Measurements from ENCODE around the gene SLX9.

DNA sequence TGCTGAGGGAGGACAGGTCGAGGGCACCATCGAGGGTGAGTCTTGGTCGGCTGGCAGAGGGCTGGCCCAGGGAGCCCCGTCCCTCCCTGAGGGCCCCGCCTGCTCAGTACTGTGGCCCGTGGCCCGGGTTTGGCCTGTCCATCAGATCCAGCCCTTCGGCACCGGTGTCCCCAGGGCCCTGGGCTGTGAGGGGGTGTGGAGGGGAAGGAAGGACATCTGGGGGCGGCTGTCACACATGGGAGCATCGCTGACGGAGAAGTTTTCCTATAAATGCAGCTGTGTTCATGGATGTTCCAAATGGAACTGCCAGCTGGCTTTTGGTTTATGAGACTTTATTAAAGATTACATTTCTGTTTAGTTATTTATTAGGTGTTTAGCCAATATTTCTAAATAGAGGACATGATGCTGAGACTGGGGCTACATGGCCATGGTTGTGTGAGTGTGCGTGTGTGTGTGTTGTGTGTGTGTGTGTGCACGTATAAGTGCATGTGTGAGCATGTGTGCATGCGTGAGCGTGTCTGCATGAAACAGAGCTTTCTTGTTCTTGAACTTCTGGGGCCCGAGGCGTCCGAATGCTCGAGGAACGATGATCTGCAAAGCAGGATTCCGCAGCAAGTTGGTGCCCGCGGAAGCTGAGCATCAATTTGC, 54.3 kb downstream of the SLX9 start:
- TF ChIP-seq, protein P1, sequence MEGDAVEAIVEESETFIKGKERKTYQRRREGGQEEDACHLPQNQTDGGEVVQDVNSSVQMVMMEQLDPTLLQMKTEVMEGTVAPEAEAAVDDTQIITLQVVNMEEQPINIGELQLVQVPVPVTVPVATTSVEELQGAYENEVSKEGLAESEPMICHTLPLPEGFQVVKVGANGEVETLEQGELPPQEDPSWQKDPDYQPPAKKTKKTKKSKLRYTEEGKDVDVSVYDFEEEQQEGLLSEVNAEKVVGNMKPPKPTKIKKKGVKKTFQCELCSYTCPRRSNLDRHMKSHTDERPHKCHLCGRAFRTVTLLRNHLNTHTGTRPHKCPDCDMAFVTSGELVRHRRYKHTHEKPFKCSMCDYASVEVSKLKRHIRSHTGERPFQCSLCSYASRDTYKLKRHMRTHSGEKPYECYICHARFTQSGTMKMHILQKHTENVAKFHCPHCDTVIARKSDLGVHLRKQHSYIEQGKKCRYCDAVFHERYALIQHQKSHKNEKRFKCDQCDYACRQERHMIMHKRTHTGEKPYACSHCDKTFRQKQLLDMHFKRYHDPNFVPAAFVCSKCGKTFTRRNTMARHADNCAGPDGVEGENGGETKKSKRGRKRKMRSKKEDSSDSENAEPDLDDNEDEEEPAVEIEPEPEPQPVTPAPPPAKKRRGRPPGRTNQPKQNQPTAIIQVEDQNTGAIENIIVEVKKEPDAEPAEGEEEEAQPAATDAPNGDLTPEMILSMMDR (IDR thresholded peaks at IDR 0.05; ENCODE audit: insufficient read depth, low read depth, low read length), result no peak
- TF ChIP-seq EZH2 (IDR thresholded peaks at IDR 0.05; ENCODE audit: insufficient read depth, low read length), result no peak

All from astrocyte (in vitro differentiated cells and primary cell).